HG03025 (cell line): ENCODE measurements around the gene DNAAF5.

Experiments
- ATAC-seq: cut with Tn5 transposase; IDR thresholded peaks from one replicate; pipeline ENCODE4 v1.9.1; 2021; ENCODE audit warnings: mild to moderate bottlenecking, moderate library complexity; ENCODE audit not compliant: unreplicated experiment, low FRiP score

DNAAF5 gene

DNA sequence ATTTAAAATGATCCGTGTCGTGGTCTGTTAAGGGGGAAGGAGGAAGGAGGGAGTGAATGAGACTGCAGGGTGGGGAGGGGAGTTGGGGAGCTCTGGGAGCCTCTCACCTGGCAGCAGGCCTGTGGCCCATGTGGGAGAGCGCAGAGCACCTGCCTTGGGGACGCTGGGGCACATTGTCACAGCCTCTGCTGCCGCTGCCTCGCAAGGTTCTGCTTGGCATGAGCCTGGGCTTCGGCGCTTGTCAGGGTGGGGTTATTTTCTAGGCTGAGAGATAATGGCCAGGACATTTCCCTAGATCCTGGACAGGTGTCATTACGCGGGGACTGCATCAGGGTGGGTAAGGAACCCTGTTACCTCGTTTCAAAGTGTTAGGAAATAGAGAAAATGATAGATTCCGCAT lies 103.6 kb downstream of the DNAAF5 start:
- no peak for ATAC-seq

DNA sequence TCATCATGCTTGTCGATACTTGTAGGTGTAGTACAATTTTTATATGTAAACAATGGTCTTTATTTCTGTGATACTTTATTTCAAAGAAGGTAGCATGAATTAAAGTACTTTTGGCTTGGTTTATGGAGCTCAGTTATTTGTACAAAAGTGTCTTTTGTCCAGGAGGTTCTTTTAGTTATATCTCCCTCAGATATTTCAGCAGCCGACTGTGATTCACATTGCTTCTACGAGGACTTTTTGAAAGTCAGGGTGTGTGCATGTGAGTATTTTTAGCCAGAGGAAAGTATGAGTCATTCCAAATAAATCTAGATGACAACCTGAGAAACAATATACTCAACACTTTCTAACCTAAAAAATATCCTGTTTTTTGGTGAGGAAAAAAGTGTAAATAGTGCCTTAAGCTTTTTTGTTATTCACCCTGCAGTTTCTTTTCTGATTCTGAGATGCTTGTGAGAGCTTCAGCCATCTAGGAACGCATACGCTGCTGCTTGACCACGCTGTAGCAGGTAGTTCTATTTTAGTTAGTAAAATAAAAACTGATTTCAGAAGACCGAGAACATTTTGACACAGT lies 105.2 kb downstream of the DNAAF5 start:
- ATAC-seq, result peak; percentile 40

DNA sequence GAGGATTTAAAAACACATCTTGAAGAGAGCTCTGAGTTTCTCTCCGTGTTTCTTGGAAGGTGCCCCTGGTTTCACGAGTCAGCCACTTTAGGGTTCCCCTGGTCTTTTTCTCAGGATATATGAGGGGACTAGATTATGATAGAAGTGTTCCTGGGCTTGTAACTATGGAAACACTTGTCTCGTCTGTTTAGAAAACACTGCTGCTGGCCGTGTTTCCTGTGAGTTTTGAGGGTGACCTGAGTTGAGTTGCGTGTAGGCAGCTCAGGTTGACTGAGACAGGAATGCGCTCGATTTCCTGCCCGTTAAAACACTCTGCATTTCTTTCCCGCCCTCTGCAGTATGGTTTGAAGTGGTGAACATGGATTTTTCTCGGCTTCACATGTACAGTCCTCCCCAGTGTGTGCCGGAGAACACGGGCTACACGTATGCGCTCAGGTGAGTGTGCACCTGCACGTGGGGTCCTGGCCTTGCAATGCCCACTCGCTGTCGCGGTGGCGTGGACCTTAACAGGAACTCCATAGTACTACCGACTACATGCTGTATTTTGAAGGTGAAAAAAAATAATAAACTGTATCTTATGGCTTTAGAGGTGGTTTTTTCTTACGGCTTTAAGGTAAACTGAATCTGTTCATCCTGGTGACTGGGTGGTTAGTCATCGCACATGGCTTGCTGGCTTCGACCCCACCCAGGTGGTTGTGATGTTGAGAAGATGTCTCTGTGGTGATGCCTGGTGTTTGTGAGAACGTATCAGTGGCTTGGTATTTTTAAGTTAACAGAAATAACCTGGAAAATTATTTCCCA lies 105.9 kb downstream of the DNAAF5 start, which contains the start of gene SUN1:
SUN1 (plus strand) TSS at position 310 of the 801 bp plus-strand sequence; CDS start at position 359, 49 bp downstream.
- peak; percentile 36 for ATAC-seq

DNA sequence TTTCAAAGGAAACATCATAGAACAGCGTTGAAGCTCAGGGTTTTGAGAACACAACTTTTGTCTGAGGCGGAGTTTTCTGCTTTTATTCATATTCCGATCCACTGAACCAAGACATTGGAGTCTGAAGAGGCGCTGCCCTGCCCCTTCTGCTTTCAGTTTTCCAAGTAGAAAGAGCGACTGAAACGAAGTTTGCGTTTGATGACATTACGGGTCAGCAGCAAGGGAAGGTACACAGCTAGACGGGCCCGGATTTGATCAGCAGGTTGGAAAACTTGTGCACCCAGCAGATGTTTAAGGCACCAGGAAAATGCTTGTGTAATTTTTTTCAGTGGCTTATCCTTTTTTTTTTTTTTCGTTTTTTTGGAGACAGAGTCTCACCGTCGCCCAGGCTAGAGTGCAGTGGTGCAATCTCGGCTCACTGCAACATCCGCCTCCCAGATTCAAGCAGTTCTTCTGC lies 106.5 kb downstream of the DNAAF5 start:
- no peak for ATAC-seq

DNA sequence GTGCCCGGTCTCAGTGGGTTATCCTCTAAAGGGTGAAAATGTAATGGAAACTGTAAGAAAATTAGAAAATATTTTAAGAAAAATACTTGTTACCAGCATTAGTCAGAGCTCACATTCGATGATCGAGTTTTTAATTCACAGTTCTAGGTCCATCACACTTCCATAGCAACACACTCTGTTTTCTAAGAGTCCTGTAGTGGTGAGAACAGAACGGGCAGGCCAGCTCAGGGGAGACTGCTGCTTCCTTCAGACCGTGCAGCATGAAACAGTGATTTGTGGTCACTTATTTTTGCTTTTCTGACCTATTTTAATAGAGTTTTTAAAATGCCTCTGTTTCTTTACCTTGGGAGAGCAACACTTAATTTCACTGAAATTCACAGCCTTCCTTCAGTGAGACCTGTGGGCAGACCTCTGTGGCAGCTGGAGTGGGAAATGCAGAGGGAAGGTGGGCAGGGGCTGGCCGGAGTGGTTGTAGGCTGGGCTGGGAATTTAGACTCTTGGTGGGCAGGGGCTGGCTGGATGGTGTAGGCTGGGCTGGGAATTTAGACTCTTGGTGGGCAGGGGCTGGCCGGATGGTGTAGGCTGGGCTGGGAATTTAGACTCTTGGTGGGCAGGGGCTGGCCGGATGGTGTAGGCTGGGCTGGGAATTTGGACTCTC lies 107.2 kb downstream of the DNAAF5 start:
- no peak for ATAC-seq

DNA sequence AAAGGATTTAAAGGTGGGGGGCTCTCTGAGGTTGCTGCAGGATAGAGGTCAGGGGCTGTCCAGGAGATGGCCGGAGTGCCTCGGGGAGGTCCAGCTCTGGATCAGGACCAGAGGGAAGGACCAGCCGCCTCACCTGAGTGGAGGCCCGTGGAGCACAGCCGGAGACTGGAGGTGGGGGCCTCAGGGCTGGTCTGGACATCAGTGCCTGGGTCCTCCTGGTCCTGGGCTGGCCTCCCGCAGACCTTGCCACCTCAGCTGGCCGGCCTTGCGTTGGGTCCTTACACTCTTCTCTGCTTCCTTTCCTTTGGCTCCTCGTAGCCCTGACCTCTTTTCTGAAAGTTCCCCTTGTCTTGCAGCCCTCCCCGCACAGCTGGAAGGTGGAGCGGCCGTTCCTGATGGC lies 107.8 kb downstream of the DNAAF5 start:
- no peak for ATAC-seq

DNA sequence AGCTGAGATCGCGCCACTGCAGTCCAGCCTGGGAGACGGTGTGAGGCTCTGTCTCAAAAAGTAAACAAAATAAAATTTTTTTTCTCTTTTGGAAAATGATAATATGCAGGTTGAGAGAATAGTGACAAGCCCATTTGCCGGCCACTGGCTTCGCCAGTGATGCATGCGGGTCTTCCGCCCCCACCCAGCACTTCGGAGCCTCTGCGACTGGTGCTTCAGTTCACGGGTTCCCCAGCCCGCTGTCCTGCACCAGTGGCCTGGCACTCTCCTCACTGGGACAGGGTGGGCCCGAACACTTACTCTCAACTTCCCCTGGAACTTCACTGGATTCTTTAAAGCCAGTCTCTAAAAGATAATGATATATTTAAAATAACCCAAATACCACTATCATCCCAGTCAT lies 108.5 kb downstream of the DNAAF5 start:
- no peak for ATAC-seq

DNA sequence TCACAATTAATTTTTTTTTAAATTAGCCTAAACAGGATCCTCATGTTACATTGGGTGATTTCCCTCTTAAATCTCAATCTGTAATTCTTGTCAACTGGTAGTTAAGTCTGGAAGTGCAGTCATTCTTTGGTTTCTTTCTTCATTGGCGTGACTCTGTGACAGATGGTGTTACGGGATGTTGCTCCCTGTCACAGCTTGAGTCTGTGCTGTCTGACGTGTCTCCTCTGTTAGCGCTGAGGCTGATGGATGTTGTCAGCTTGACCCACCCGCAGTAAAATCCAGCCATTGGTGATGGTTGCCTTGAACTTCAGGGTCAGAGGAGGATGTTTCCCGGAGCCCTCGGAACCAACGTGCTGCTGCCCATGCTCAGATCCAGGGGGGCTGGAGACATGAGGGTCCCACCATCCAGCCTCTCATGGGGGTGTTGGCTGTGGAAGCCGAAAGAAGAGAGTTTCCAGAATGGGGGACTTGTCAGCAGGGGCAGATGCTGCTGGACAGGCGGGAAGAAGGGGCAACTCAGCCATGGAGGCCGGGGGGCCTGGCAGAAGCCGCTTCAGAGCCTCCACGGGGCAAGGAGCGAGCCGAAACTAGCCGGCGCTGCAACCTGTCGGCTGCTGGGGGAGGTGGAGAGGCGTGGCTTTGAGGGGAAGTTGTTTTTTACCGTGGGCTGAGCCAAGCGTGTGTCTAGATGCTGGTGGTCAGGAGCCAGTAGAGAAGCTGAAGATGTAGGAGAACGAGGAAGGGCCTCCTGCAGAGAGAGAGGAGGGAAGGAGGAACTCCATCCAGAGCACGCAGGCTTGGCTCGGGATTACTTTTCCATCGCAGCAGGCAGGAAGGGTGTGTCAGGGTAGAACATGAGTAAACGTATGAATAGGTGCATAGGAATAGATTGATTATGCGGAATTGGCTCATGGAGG lies 109.2 kb downstream of the DNAAF5 start:
- no peak for ATAC-seq
